Epithelial cell of esophagus (primary cell): Measurements from ENCODE around the gene GBX2.
A peak's percentile ranks its signal among the peaks of the same experiment; 100 is the strongest.

Source experiments
- DNase-seq: peaks from one replicate; pipeline ENCODE4 v3.0.0; 2010; ENCODE audit warnings: low read depth
- H3K4me3 ChIP-seq: 2 replicates; pipeline ENCODE4 v1.5.1; 2011; ENCODE audit warnings: mild to moderate bottlenecking, low read length, control low read depth
- TF ChIP-seq, protein P1 (sequence below): IDR thresholded peaks from 2 replicates; pipeline ENCODE4 v1.5.1; 2011; ENCODE audit warnings: low read depth, mild to moderate bottlenecking, low read length, control low read depth, inconsistent platforms; ENCODE audit not compliant: insufficient read depth; ENCODE audit errors: missing control alignments

The GBX2 gene

DNA sequence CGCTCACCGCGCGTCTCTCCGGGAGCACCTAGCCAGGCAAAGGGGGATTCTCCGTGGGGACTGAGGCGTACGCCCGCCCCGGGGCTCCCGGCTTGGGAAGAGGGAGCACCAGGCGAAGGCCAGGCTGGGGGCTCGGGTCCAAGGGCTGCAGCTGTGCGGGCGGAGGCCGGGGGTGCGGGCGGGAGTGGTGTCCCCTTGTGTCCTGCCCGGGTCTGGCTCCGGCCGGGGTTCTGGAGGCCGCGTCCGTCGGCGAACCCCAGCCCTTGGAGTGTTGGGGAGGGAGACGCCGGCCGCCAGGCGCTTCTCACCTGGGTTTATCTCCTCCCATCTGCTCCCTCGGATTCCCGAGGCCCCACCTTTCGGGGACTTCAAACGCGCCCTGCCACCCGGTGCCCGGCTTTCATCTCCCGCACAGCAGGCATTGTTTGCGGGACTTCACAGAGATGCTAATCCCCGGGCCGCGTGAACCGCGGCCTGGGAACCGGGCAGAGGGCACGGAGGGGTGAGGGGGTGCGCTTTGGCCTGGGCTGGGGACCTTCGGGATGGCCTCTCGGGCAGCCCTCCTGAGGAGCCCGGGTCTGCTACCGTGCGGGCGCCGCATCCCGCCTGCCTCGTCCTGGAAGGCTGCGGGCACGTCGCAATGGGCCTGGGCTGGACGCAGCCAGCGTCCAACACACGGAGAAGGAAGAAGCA, 5.0 kb upstream of the GBX2 start:
- TF ChIP-seq, protein P1, sequence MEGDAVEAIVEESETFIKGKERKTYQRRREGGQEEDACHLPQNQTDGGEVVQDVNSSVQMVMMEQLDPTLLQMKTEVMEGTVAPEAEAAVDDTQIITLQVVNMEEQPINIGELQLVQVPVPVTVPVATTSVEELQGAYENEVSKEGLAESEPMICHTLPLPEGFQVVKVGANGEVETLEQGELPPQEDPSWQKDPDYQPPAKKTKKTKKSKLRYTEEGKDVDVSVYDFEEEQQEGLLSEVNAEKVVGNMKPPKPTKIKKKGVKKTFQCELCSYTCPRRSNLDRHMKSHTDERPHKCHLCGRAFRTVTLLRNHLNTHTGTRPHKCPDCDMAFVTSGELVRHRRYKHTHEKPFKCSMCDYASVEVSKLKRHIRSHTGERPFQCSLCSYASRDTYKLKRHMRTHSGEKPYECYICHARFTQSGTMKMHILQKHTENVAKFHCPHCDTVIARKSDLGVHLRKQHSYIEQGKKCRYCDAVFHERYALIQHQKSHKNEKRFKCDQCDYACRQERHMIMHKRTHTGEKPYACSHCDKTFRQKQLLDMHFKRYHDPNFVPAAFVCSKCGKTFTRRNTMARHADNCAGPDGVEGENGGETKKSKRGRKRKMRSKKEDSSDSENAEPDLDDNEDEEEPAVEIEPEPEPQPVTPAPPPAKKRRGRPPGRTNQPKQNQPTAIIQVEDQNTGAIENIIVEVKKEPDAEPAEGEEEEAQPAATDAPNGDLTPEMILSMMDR: no peak
- no peak for DNase-seq
- no peak overlapping the region for H3K4me3 ChIP-seq

DNA sequence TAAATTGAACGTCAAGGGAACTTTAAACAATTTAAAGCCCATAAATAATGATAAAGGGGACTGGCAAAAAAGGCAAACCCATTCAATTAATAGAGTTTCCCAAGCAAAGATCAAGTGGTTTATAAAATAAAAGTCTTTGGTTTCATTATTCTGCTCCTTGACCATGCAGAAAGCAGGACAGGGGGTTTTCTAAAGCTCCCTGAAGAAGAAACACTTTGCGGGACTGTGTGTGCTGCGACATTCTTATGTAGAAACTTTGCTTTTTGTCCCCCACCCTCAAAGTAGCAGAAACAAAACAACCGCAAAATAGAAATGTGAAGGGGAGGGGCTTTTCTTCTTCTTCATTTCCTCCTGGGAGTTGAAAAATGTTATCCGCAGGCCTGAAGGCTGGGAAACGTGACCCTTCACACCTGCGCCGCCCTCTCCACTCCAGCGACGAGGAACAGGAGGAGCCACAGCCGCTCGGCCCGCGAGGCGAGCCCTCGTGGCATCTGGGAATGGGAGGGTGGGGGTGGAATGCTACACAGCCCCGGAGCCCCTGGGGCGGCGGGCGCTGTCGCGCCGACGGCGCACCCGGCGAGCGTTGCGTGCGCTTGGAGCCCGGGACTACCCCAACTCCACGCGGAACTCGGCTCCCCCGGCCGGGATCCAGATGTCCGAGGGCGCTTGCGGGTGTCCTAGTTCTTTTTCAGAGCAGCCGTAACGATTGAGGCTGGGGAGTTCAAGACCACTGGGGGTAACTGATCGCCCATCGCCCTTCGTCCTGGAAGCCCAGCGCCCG, 4.3 kb upstream of the GBX2 start:
- no peak for DNase-seq
- no peak overlapping the region for H3K4me3 ChIP-seq
- TF ChIP-seq, protein P1: no peak

DNA sequence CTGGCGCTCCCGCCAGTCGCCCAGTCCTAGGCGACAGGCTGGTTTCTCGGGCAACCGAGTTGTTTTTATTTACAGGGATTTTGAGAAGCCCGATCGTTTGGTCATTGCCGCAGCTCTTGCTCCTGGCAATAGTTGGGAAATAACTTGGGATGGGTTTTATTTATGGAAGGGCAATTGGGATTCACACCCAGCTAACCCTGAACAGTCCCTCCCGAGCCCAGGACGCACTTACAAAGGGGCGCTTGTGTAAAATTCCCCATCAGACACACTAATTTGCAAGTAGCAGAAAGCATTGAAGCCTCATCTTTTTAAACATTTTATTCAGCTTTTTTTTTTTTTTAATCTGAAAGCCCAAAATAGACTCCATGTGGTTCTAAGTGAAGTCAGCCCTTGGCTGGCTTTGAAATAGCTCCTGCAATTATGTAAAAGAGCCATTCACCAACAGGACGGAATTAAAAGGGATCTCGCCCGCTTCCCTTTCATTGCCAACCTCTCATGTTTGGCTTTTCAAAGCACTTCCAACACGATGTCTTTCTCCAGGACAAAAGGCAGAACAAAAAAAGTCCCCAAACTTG, 3.6 kb upstream of the GBX2 start:
- TF ChIP-seq, protein P1: no peak
- peak overlapping the region; percentile 33 for H3K4me3 ChIP-seq
- DNase-seq: no peak

DNA sequence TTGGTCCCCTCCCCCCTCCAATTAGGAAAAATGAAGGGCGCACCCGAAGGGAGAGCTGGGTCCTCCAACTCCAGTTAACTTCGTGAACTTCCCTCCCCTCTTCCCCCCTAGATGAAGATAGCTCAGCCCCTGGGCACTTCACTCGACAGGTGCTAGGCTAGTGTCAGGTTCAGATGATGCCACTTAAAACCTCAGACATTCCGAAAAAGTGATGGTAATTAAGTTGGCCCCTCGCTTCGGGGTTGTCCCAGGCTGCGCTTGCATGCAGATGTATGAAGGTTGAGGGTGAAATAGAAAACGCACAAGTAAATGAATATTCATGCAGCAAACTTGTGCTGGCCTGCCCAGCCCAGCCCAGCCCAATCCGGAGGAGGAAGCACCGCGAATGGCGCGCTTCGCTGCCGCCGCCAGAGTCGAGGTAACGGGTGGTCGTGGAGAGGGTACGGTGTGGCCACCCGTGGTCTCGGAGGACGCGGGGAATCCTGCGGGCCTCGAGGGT, 3.0 kb upstream of the GBX2 start:
- peak overlapping the region; percentile 33 for H3K4me3 ChIP-seq
- TF ChIP-seq, protein P1: no peak
- peak; percentile 60 for DNase-seq

DNA sequence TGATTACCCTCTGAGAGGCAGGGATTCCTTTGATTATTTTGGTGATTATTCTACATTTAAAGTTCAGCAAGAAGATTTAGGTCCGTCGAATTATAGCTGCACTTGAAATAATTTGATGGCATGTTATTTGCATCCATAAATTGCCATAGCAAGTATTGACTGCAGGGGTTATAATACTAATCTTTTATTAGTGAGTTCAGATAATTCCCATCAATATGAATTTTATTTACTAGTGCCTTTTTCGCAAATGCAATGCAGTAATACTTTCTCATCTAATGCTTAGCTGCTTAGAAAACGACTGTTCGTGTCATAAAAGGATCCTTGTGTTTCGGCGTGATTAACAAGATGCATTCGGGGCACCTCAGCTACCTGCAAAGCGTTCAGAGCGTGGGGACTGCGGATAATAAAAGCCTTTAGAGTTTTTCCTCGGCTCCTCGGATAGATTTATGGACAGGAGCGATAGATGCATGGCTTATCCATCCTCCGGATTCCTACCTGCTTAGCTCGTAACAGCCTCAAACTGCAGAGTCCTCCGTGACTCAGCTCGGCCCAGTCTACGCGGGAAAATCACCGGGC, 2.5 kb upstream of the GBX2 start:
- TF ChIP-seq, protein P1: no peak
- H3K4me3 ChIP-seq: no peak overlapping the region
- no peak for DNase-seq

DNA sequence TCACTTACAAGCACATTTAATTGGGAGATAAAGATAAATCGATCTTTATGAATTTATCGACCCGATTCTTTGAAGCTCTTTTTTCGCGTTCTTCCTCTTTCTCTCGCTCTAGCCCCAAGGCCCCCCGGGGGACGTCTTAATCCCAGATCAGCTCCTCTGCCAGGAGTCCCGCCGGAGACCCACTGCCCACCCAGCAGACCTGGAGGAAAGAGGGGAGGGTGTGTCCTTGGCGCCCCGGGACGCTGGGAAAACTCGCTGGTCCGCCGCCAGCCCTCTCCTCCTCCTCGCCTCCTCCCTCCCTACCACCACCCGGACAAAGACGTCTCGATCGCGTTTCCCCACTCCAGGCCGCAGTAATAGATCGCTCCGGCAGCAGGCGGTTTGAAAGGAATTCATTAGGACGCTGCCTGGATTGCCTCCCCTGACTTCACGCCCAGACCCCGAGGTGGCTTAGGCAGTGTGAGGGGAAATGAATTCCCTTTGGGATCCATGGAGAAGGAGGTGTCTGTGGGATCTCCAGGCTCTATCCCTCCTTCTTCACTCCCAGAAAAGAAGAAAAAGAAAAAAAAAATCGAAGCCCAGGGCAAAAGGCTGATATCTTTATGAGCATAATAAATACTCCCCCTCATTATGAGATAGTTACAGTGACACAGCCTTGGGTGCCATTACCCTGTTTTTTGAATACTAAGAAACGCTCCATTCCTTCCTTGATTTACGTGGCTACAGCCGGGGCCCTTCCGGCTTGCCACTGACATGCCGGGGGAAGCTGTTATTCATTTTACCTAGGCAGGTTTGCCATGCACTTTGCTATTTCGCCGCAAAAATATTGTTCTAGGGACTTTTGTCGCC, 1.8 kb upstream of the GBX2 start:
- H3K4me3 ChIP-seq: no peak overlapping the region
- no peak for DNase-seq
- TF ChIP-seq, protein P1: no peak
